Smooth muscle cell (in vitro differentiated cells): ENCODE measurements around the gene IMMP2L. TPM values are rescaled to one million over a fixed set of nuclear protein-coding genes. Genes with fewer than 3 reads are reported as not detected.
A peak's percentile ranks its signal among the peaks of the same experiment; 100 is the strongest.

Experiments used
- DNase-seq: peaks from one replicate; lab custom pipeline; 2025; ENCODE audit not compliant: unreplicated experiment; lab: John Stamatoyannopoulos, UW
- H2AFZ ChIP-seq: fragments of 200-600 bp; sonication (generic); 2 replicates; pipeline ENCODE4 v1.6.0; 2016; ENCODE audit warnings: antibody characterized with exemption, low read depth, mild to moderate bottlenecking
- H3F3A ChIP-seq: fragments of 200-600 bp; sonication (generic); 2 replicates; pipeline ENCODE4 v1.6.0; 2017; ENCODE audit warnings: antibody characterized with exemption, low read depth
- H3K27ac ChIP-seq: fragments of 200-600 bp; sonication (generic); 2 replicates; pipeline ENCODE4 v1.5.1; 2016; ENCODE audit warnings: low read depth, mild to moderate bottlenecking
- H3K27me3 ChIP-seq: fragments of 200-600 bp; sonication (generic); 2 replicates; pipeline ENCODE4 v1.6.1; 2016; ENCODE audit warnings: low read depth, mild to moderate bottlenecking
- H3K36me3 ChIP-seq: fragments of 200-600 bp; sonication (generic); 2 replicates; pipeline ENCODE4 v1.5.1; 2016; ENCODE audit warnings: low read depth
- H3K4me1 ChIP-seq: fragments of 200-600 bp; sonication (generic); 2 replicates; pipeline ENCODE4 v1.5.1; 2016; ENCODE audit warnings: low read depth
- H3K4me2 ChIP-seq: fragments of 200-600 bp; sonication (generic); 2 replicates; pipeline ENCODE4 v1.6.0; 2016; ENCODE audit warnings: mild to moderate bottlenecking
- H3K4me3 ChIP-seq: fragments of 200-600 bp; sonication (generic); 2 replicates; pipeline ENCODE4 v1.5.1; 2016; ENCODE audit warnings: mild to moderate bottlenecking
- H3K79me2 ChIP-seq: fragments of 200-600 bp; sonication (generic); 2 replicates; pipeline ENCODE4 v1.6.0; 2016; ENCODE audit warnings: low read depth, mild to moderate bottlenecking
- H3K9ac ChIP-seq: fragments of 200-600 bp; sonication (generic); 2 replicates; pipeline ENCODE4 v1.6.0; 2016; ENCODE audit warnings: low read depth
- H3K9me3 ChIP-seq: fragments of 200-600 bp; sonication (generic); replicated peaks from 2 replicates; pipeline ENCODE4 v1.5.1; 2016; ENCODE audit warnings: low read depth
- H4K20me1 ChIP-seq: fragments of 200-600 bp; sonication (generic); 2 replicates; pipeline ENCODE4 v1.6.0; 2016; ENCODE audit warnings: low read depth
- CTCF ChIP-seq: fragments of 200-600 bp; sonication (generic); IDR thresholded peaks from 2 replicates; pipeline ENCODE4 v1.5.1; 2017; ENCODE audit warnings: borderline replicate concordance, mild to moderate bottlenecking, antibody characterized with exemption; ENCODE audit not compliant: insufficient read depth, poor library complexity, severe bottlenecking
- WGBS: methylation state at CpG from one replicate; pipeline ENCODE4 v1.1.7; 2016; ENCODE audit warnings: low lambda C conversion rate; 5-methylcytosine and 5-hydroxymethylcytosine counted together
- polyA plus RNA-seq: library from polyadenylated mRNA; unstranded; fragments of >200 nt; fragmentation: Nextera tagmentation; extraction: Ambion mirVana; gene quantifications from 2 replicates; pipeline ENCODE4 v1.2.1, GENCODE V29; 2016
- total RNA-seq: library from RNA; depleted of rRNA; stranded (reverse); fragments of >200 nt; gene quantifications from 2 replicates; pipeline ENCODE4 v1.2.3, GENCODE V29; 2014

Gene IMMP2L
- total and polyA plus RNA-seq, 2 experiments from 2014 or later, result 10.9 to 11.1 TPM

GRCh38 chr7:111145472-111145871, 416.8 kb downstream of the IMMP2L start:
- Histone ChIP-seq H3F3A (no peaks in the 10 kb centered on the region), H3K9ac (no peak overlapping the region), H3K9me3 (no peaks in the 10 kb centered on the region), H4K20me1 (no peaks in the 10 kb centered on the region), H2AFZ (no peak overlapping the region), H3K79me2 (no peaks in the 10 kb centered on the region), H3K27me3 (no peaks in the 10 kb centered on the region), H3K4me2 (no peak overlapping the region), H3K4me3 (no peak overlapping the region), H3K27ac (no peak overlapping the region), H3K36me3 (no peaks in the 10 kb centered on the region), H3K4me1 (no peaks in the 10 kb centered on the region)
- TF ChIP-seq CTCF, result no peak
- no peak for DNase-seq
- WGBS, result 98% methylated on average over 2 of the region's 2 CpGs

GRCh38 chr7:111140091-111140865, 422.0 kb downstream of the IMMP2L start:
- peaks cover 6% of the 10 kb centered on the region for H3F3A ChIP-seq
- H3K9ac ChIP-seq, result no peak overlapping the region
- H3K9me3 ChIP-seq, result no peaks in the 10 kb centered on the region
- H3K27ac ChIP-seq, result no peak overlapping the region
- no peak overlapping the region for H2AFZ ChIP-seq
- no peak for DNase-seq
- H3K4me2 ChIP-seq, result no peak overlapping the region
- 94% methylated on average over 2 of the region's 2 CpGs for WGBS
- no peaks in the 10 kb centered on the region for H3K79me2 ChIP-seq
- H3K36me3 ChIP-seq, result no peaks in the 10 kb centered on the region
- peaks cover 30% of the 10 kb centered on the region for H3K4me1 ChIP-seq
- H3K27me3 ChIP-seq, result no peaks in the 10 kb centered on the region
- H4K20me1 ChIP-seq, result no peaks in the 10 kb centered on the region
- no peak for TF ChIP-seq CTCF
- H3K4me3 ChIP-seq, result no peak overlapping the region

- Histone ChIP-seq H3K4me1 (peaks cover 30% of the 10 kb centered on the region), H3K4me2 (peak overlapping the region; percentile 60), H4K20me1 (no peaks in the 10 kb centered on the region), H3K9me3 (no peaks in the 10 kb centered on the region), H3K4me3 (no peak overlapping the region), H3K79me2 (no peaks in the 10 kb centered on the region), H2AFZ (peak overlapping the region; percentile 65), H3K27ac (peak overlapping the region; percentile 87), H3F3A (peaks cover 6% of the 10 kb centered on the region), H3K9ac (peak overlapping the region; percentile 42), H3K27me3 (no peaks in the 10 kb centered on the region), H3K36me3 (no peaks in the 10 kb centered on the region)
- DNase-seq, result no peak
- no peak for TF ChIP-seq CTCF
Measured at GRCh38 chr7:111138586-111138985, 423.7 kb downstream of the IMMP2L start.

- H3K79me2 ChIP-seq, result no peaks in the 10 kb centered on the region
- H2AFZ ChIP-seq, result peak overlapping the region; percentile 36
- H3K9me3 ChIP-seq, result no peaks in the 10 kb centered on the region
- H3F3A ChIP-seq, result peaks cover 6% of the 10 kb centered on the region
- peak overlapping the region; percentile 42 for H3K9ac ChIP-seq
- H3K4me3 ChIP-seq, result no peak overlapping the region
- DNase-seq, result no peak
- H3K4me2 ChIP-seq, result peak overlapping the region; percentile 60
- no peaks in the 10 kb centered on the region for H3K27me3 ChIP-seq
- no peaks in the 10 kb centered on the region for H3K36me3 ChIP-seq
- H3K27ac ChIP-seq, result peak overlapping the region; percentile 87
- no peak for TF ChIP-seq CTCF
- no peaks in the 10 kb centered on the region for H4K20me1 ChIP-seq
- WGBS, result 29% methylated on average over 2 of the region's 2 CpGs
- H3K4me1 ChIP-seq, result peaks cover 30% of the 10 kb centered on the region
Measured at GRCh38 chr7:111138193-111138569, 424.1 kb downstream of the IMMP2L start.
